Fibroblast of the aortic adventitia (primary cell): Measurements from ENCODE around the gene EDAR. TPM values are rescaled to one million over a fixed set of nuclear protein-coding genes. Genes with fewer than 3 reads are reported as not detected.

ENCODE experiments used
- DNase-seq: peaks from one replicate; pipeline ENCODE4 v3.0.0-alpha.2; 2010; ENCODE audit warnings: low read depth
- H3K4me3 ChIP-seq: 2 replicates; pipeline ENCODE4 v1.5.1; 2011; ENCODE audit warnings: low read depth, mild to moderate bottlenecking, control low read depth, low read length, moderate library complexity
- total RNA-seq: library from RNA; depleted of rRNA; stranded (reverse); fragments of >200 nt; gene quantifications from 2 replicates; pipeline ENCODE4 v1.2.3, GENCODE V29; 2012; ENCODE audit warnings: low replicate concordance
- TF ChIP-seq, protein P1 (sequence below): IDR thresholded peaks from 2 replicates; pipeline ENCODE4 v1.5.1; 2011; ENCODE audit warnings: mild to moderate bottlenecking, low read length, control low read depth, inconsistent platforms; ENCODE audit not compliant: insufficient read depth

Gene EDAR
- total RNA-seq, 1 donor = not detected

GRCh38 chr2:109006971-109007370 lies 18.0 kb upstream of the EDAR start:
- H3K4me3 ChIP-seq = no peak overlapping the region
- TF ChIP-seq, protein P1, sequence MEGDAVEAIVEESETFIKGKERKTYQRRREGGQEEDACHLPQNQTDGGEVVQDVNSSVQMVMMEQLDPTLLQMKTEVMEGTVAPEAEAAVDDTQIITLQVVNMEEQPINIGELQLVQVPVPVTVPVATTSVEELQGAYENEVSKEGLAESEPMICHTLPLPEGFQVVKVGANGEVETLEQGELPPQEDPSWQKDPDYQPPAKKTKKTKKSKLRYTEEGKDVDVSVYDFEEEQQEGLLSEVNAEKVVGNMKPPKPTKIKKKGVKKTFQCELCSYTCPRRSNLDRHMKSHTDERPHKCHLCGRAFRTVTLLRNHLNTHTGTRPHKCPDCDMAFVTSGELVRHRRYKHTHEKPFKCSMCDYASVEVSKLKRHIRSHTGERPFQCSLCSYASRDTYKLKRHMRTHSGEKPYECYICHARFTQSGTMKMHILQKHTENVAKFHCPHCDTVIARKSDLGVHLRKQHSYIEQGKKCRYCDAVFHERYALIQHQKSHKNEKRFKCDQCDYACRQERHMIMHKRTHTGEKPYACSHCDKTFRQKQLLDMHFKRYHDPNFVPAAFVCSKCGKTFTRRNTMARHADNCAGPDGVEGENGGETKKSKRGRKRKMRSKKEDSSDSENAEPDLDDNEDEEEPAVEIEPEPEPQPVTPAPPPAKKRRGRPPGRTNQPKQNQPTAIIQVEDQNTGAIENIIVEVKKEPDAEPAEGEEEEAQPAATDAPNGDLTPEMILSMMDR = no peak
- DNase-seq = no peak

GRCh38 chr2:109005686-109006204 lies 16.7 kb upstream of the EDAR start:
- TF ChIP-seq, protein P1 = no peak
- DNase-seq = peak; percentile 66
- no peak overlapping the region for H3K4me3 ChIP-seq

DNA sequence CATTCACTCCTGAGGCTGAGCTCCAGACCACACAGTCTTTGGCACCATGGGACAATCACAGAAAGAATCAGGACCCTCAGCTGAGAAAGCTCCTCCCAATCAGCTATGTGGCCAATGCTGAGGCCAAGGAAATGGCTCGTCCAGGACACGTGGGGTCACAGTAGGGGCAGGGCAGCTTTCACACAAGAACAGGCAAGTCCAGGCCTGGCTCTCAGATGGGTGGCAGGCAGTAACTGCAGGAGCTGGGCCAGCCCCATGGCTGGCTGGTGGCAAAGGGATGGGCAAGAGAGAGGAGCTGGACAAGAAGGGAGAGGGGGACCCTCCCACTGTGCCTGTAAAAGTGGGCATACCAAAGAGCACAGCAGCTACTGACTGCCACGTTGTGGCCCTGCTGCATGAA lies 12.2 kb upstream of the EDAR start:
- no peak for DNase-seq
- no peak overlapping the region for H3K4me3 ChIP-seq
- TF ChIP-seq, protein P1 = no peak

DNA sequence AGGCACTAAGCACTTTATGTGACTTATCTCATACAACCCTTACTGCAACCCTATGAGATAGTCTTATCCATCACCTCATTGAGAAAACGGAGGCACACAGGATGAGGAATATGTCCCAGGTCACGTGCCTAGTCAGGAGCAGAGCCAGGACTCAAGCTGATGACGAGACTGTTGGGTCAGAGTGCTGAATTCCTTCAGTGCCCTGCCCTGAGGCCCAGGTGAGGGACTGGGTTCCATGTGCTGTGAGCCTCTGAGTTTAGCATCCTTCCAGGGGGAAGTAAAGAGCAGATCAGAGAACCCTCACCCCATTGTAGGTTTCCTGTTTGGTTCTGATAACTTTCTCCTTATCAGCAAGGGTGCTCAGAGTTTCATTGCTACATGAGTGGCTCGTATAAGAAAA lies 11.7 kb upstream of the EDAR start:
- DNase-seq = no peak
- H3K4me3 ChIP-seq = no peak overlapping the region
- TF ChIP-seq, protein P1 = no peak

DNA sequence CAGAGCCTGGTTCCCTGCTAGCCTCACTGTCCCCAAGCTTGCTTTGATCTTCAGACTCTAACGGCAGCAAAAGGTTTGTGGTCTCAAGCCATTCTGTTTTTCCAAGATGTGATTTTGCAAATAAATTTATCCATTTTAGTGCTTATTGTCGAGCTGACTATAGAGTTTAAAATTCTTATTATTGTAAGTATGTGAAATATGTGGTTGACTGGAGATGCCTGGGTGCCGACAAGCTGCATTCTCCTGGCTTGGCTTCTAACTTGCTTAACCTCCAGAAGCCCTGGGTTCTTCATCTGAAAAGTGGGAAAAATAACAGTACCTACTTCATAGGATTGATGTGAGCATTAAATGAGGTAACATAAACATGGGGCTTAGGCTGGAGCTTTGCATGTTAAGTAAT lies 9.9 kb upstream of the EDAR start:
- no peak for DNase-seq
- TF ChIP-seq, protein P1 = no peak
- H3K4me3 ChIP-seq = no peak overlapping the region

GRCh38 chr2:108994178-108994577 lies 5.2 kb upstream of the EDAR start:
- DNase-seq = no peak
- TF ChIP-seq, protein P1 = no peak

More at GRCh38 chr2:108994178-108994577, 5.2 kb upstream of the EDAR start:
- H3K4me3 ChIP-seq = no peak overlapping the region
